ENCODE results near the gene GP5. TPM values are rescaled to one million over a fixed set of nuclear protein-coding genes. Genes with fewer than 3 reads are reported as not detected.

Gene GP5, protein sequence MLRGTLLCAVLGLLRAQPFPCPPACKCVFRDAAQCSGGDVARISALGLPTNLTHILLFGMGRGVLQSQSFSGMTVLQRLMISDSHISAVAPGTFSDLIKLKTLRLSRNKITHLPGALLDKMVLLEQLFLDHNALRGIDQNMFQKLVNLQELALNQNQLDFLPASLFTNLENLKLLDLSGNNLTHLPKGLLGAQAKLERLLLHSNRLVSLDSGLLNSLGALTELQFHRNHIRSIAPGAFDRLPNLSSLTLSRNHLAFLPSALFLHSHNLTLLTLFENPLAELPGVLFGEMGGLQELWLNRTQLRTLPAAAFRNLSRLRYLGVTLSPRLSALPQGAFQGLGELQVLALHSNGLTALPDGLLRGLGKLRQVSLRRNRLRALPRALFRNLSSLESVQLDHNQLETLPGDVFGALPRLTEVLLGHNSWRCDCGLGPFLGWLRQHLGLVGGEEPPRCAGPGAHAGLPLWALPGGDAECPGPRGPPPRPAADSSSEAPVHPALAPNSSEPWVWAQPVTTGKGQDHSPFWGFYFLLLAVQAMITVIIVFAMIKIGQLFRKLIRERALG
- 0.02 to 0.04 TPM in 2 of 5 replicates, not detected in the others for total RNA-seq (2022; extraction: Qiagen RNA extraction)

DNA sequence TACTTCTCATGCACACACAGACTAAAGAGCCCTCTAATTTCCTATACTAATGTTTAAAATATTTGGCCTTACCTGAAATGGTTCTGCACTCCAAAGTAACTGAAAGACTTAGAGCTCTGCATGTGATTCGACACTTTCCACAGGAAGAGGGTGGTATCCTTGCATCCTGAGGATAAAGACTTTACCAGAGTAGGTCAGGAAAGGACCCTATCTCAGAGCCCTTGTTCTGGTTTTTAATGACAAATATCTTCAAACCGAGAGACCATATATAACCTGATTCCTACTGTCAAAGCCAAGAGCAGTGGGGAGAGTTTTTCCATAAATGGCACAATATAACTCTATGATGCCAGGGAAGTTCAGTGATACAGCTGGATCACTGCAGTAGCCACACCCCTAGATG, at the start of gene GP5:
GP5 (minus strand) TSS at position 101 of the 400 bp plus-strand sequence. CDS start 984 bp downstream, outside the sequence.

DNA sequence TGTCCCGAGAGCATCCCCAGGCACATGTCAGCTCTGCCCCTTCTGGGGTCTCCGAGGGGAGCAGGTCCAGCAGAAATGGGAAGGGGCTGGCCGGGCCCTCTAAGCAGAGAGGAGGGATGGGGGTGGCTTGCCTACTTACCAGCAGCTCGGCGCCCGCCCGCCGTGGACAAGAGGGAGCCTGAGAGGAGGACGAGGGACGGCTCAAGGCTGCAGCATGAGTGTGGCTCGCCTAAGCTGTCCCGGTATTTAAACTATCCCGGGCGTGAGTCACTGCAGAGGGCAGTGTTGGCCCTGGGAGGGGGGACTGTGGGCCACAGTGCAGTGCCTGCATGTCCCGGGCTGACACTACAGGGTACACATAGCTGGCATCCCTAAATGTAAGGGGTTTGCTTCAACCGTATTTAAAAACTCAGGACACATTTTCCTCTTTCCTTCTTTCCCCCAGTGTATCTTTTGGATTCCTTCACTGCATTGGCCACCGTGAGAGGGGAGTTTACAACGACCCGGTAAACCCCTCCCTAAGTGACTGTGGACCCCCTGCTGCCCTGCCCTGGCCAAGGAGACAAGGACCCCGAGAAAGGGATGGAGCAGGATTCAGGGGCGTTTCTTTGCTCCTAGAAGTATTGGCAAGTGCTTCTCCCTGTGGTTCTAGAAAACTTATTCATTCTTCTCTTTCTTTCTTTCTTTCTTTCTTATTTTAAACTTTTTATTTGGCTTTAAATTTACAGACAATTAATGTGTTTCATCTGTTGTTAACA, 29.4 kb downstream of the GP5 start, which contains the start of gene LRRC15:
LRRC15 (minus strand) TSS at position 222 of the 758 bp plus-strand sequence. CDS start 8,700 bp downstream, outside the sequence.

DNA sequence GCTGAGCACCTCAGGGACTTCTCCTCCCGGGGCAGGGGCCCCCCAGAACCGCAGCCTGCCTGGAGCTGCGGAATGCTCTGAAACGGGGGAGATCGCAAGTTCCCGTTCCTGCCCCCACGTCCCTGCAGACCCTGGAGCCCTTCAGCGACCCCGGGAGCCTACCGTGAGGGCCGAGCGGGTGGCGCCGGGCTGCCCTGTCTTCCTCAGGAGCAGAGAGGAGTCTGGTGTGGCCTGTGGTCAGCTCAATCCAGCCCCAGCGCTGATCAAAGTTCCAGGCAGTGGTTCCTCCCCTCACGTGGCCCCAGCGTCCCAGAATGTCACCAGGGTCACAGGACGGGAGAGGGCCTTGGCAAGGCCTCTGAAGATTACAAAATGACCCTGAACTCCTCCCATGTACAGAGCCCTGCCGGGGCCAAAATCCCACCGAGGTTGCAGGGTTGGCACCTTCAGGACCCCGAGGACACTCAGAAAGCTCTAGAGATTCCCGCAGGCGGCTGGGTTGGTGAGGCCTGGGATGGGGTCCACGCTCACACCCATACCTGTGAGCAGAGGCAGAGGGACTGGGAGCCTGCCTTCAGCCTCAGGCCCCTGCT, 47.9 kb downstream of the GP5 start, which contains the start of gene CPN2:
CPN2 (minus strand) TSS at position 249 of the 593 bp plus-strand sequence. CDS start 8,626 bp downstream, outside the sequence.

Other genes starting within 250 kb of the GP5 start
- not detected in 5 replicates for gene CPN2, start 47.9 kb downstream of the GP5 start, total RNA-seq (2022; extraction: Qiagen RNA extraction)
- gene LRRC15, start 29.5 kb downstream of the GP5 start, total RNA-seq (2022; extraction: Qiagen RNA extraction): 0.12 to 0.25 TPM (median 0.14 TPM) in 5 replicates
- gene ATP13A3, start 87.7 kb upstream of the GP5 start, total RNA-seq (2022; extraction: Qiagen RNA extraction): 25.3 to 42.6 TPM (median 41.4 TPM) in 5 replicates
- gene TMEM44, start 234.2 kb upstream of the GP5 start, total RNA-seq (2022; extraction: Qiagen RNA extraction): 8.1 to 11.7 TPM (median 10.2 TPM) in 5 replicates

All from A549 treated with dexamethasone at 1 μM for 4 hours (cell line).